Measurements from ENCODE around the gene TAF8. TPM values are rescaled to one million over a fixed set of nuclear protein-coding genes. Genes with fewer than 3 reads are reported as not detected.

Gene TAF8
- total RNA-seq, 1 donor = 11.9 TPM

GRCh38 chr6:42041481-42042053 lies 8.8 kb upstream of the TAF8 start:
- DNase-seq (ENCODE audit: low read depth) = peak; percentile 27
- no peak overlapping the region for H3K4me3 ChIP-seq (ENCODE audit: low read depth, low read length)
- TF ChIP-seq, protein P1, sequence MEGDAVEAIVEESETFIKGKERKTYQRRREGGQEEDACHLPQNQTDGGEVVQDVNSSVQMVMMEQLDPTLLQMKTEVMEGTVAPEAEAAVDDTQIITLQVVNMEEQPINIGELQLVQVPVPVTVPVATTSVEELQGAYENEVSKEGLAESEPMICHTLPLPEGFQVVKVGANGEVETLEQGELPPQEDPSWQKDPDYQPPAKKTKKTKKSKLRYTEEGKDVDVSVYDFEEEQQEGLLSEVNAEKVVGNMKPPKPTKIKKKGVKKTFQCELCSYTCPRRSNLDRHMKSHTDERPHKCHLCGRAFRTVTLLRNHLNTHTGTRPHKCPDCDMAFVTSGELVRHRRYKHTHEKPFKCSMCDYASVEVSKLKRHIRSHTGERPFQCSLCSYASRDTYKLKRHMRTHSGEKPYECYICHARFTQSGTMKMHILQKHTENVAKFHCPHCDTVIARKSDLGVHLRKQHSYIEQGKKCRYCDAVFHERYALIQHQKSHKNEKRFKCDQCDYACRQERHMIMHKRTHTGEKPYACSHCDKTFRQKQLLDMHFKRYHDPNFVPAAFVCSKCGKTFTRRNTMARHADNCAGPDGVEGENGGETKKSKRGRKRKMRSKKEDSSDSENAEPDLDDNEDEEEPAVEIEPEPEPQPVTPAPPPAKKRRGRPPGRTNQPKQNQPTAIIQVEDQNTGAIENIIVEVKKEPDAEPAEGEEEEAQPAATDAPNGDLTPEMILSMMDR (IDR thresholded peaks at IDR 0.05; ENCODE audit: insufficient read depth, low read length) = no peak

DNA sequence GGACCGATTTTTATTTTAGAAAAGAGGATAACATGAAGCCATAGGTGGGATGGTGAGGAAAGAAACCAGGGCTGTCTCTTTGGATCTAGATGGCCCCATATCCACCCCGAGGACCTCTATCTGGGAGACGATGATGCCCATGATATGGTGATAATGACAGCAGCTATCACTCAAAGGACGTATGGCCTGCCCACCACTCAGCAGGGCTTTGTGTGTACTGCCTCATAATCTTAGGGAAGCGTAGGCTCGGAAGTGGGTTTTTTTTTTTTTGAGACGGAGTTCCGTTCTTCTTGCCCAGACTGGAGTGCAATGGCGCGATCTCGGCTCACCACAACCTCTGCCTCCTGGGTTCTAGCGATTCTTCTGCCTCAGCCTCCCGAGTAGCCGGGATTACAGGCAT lies 8.2 kb upstream of the TAF8 start:
- TF ChIP-seq, protein P1 (IDR thresholded peaks at IDR 0.05; ENCODE audit: insufficient read depth, low read length) = no peak
- H3K4me3 ChIP-seq (ENCODE audit: low read depth, low read length) = no peak overlapping the region
- no peak for DNase-seq (ENCODE audit: low read depth)

DNA sequence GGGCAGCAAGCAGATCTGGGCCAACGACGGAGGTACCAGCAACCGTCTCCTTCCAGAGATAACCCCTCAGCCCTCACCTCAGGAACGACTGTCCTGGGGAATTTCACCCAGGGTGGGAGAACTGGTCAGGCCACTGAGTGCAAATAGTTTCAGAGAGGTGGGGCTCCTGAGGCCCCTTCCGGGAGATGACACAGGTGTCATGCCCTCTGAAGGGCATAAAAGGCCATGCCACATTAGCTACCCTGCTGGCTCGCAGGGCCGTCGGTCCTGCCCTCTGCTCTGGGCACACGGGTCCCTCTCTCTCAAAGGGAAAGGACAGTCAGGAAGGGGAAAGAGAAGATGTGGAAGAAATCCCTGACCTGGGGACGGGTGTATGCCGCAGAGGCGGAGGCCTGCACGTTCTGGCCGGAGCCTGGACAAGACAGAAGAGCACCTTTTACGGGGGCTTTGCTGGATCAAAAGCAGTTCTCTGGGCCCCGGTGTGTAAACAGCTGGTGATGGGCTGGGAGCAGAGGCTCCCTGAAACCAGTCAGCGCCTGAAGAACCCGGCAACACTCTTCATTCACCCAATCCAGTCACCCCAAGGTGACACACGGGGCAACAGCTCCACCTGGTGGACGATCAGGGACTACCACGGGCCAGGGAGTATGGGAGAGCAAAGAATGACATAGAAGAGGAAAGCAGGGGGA lies 6.4 kb upstream of the TAF8 start:
- H3K4me3 ChIP-seq (ENCODE audit: low read depth, low read length) = no peak overlapping the region
- TF ChIP-seq, protein P1 (IDR thresholded peaks at IDR 0.05; ENCODE audit: insufficient read depth, low read length) = peak; percentile 97
- peak; percentile 85 for DNase-seq (ENCODE audit: low read depth)

GRCh38 chr6:42045538-42046460 lies 4.5 kb upstream of the TAF8 start:
- TF ChIP-seq, protein P1 (IDR thresholded peaks at IDR 0.05; ENCODE audit: insufficient read depth, low read length) = no peak
- peak overlapping the region; percentile 44 for H3K4me3 ChIP-seq (ENCODE audit: low read depth, low read length)
- DNase-seq (ENCODE audit: low read depth) = peak; percentile 82

- TF ChIP-seq, protein P1 (IDR thresholded peaks at IDR 0.05; ENCODE audit: insufficient read depth, low read length) = no peak
- peak; percentile 58 for DNase-seq (ENCODE audit: low read depth)
- no peak overlapping the region for H3K4me3 ChIP-seq (ENCODE audit: low read depth, low read length)
Measured at GRCh38 chr6:42046464-42047212, 3.7 kb upstream of the TAF8 start.

- TF ChIP-seq, protein P1 (IDR thresholded peaks at IDR 0.05; ENCODE audit: insufficient read depth, low read length) = no peak
- DNase-seq (ENCODE audit: low read depth) = no peak
- no peak overlapping the region for H3K4me3 ChIP-seq (ENCODE audit: low read depth, low read length)
Measured at GRCh38 chr6:42047213-42047590, 3.1 kb upstream of the TAF8 start.
